BLaER1 treated with 17β-estradiol and CSF1 and Interleukin-3, amounts not matched to agents 10 nM and 100 nM (cell line): Measurements from ENCODE around the gene PELI2.
A peak's percentile ranks its signal among the peaks of the same experiment; 100 is the strongest.

Experiments
- H3K27ac ChIP-seq, 11 experiments: shearing (Covaris generic); formaldehyde crosslinking; 2 replicates each; pipeline ENCODE4 v1.8.1; 2022
- H3K27me3 ChIP-seq, 11 experiments: shearing (Covaris generic); formaldehyde crosslinking; 2 replicates each; pipeline ENCODE4 v1.8.1; 2022
- H3K36me3 ChIP-seq, 11 experiments: shearing (Covaris generic); formaldehyde crosslinking; 2 replicates each; pipeline ENCODE4 v1.8.1; 2022
- H3K4me1 ChIP-seq, 10 experiments: shearing (Covaris generic); formaldehyde crosslinking; 2 replicates each; pipeline ENCODE4 v1.8.1; 2022
- H3K4me2 ChIP-seq, 11 experiments: shearing (Covaris generic); formaldehyde crosslinking; 2 replicates each; pipeline ENCODE4 v1.8.1; 2022
- H3K4me3 ChIP-seq, 10 experiments: shearing (Covaris generic); formaldehyde crosslinking; 2 replicates each; pipeline ENCODE4 v1.8.1; 2022
- H3K9ac ChIP-seq, 11 experiments: shearing (Covaris generic); formaldehyde crosslinking; 2 replicates each; pipeline ENCODE4 v1.8.1; 2022
- H3K9me3 ChIP-seq, 11 experiments: shearing (Covaris generic); formaldehyde crosslinking; replicated peaks in 1 of 11; 2 replicates each; pipeline ENCODE4 v1.8.1; 2022
- H4K20me1 ChIP-seq, 11 experiments: shearing (Covaris generic); formaldehyde crosslinking; 2 replicates each; pipeline ENCODE4 v1.8.1; 2022
- Cebpa-rat ChIP-seq, 11 experiments: shearing (Covaris generic); IDR thresholded peaks; 2 replicates each; pipeline ENCODE4 v1.8.1; 2022

PELI2 gene

DNA sequence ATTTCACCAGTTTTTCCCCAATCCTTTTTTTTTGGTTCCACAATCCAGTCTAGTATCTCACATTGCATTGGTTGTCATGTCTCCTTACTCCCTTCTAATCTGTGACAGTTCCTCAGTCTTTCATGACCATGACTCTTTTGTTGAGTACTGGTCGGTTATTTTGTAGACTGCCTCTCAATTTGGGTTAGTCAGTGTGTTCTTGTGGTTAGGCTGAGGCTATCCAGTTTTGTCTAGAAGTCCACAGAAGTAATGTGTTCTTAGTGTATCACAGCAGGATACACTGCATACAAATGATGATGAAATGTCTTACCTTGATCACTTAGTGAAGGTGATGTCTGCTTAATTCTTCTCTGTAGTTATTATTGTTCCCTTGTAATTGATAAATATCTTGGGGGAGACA lies 24.8 kb downstream of the PELI2 start:
- peaks cover 36 to 68% (median 54%) of the 10 kb centered on the region in 10 experiments for H3K4me1 ChIP-seq
- no peak for TF ChIP-seq Cebpa-rat (IDR thresholded peaks at IDR 0.05)
- H3K36me3 ChIP-seq: peaks cover 0 to 11% (median 0%) of the 10 kb centered on the region in 11 experiments; a peak in 1 of 22 replicates
- H3K27ac ChIP-seq: no peak overlapping the region
- no peaks in the 10 kb centered on the region for H3K27me3 ChIP-seq
- H3K9me3 ChIP-seq: peaks cover 0 to 12% (median 0%) of the 10 kb centered on the region in 11 experiments; a peak in 4 of 22 replicates
- 0 out of 22 replicates have a peak overlapping the region, but pooled peaks of 1 of the 11 experiments have one; percentile 10 for H3K4me2 ChIP-seq
- peaks cover 1 to 96% (median 73%) of the 10 kb centered on the region in 11 experiments; a peak in 20 of 22 replicates for H4K20me1 ChIP-seq
- no peak overlapping the region for H3K4me3 ChIP-seq
- no peak overlapping the region for H3K9ac ChIP-seq

DNA sequence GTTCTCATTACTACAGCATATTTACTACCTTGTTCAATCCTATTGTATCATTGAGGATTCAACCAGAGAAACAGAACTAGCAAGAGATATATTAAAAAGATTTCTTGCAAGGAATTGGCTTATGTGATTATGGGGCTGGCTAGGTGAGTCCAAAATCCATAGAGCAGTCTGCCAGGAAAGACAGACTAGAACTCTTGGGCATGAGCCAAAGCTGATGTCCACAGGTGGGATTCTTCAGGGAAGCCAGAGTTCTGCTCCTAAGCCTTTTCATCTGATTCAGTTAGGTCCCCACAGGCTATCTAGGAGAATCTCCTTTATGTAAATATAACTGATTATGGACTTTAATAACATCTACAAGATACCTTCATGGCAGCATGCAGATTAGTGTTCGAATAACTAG lies 26.0 kb downstream of the PELI2 start:
- H3K4me3 ChIP-seq: no peak overlapping the region
- H3K27ac ChIP-seq: no peak overlapping the region
- peaks cover 7 to 96% (median 76%) of the 10 kb centered on the region in 11 experiments; a peak in 20 of 22 replicates for H4K20me1 ChIP-seq
- H3K27me3 ChIP-seq: no peaks in the 10 kb centered on the region
- no peak for TF ChIP-seq Cebpa-rat (IDR thresholded peaks at IDR 0.05)
- no peak overlapping the region for H3K9ac ChIP-seq
- H3K4me2 ChIP-seq: no peak overlapping the region
- H3K4me1 ChIP-seq: peaks cover 36 to 68% (median 54%) of the 10 kb centered on the region in 10 experiments
- H3K36me3 ChIP-seq: peaks cover 0 to 11% (median 0%) of the 10 kb centered on the region in 11 experiments; a peak in 1 of 22 replicates
- H3K9me3 ChIP-seq: peaks cover 0 to 12% (median 0%) of the 10 kb centered on the region in 11 experiments; a peak in 4 of 22 replicates

GRCh38 chr14:56145181-56145769 lies 27.1 kb downstream of the PELI2 start:
- no peaks in the 10 kb centered on the region for H3K27me3 ChIP-seq
- H3K36me3 ChIP-seq: peaks cover 0 to 11% (median 0%) of the 10 kb centered on the region in 11 experiments; a peak in 1 of 22 replicates
- H3K9me3 ChIP-seq: peaks cover 0 to 12% (median 0%) of the 10 kb centered on the region in 11 experiments; a peak in 4 of 22 replicates
- no peak for TF ChIP-seq Cebpa-rat (IDR thresholded peaks at IDR 0.05)
- H3K27ac ChIP-seq: no peak overlapping the region
- H3K4me1 ChIP-seq: peaks cover 46 to 68% (median 56%) of the 10 kb centered on the region in 10 experiments
- peaks cover 7 to 96% (median 82%) of the 10 kb centered on the region in 11 experiments; a peak in 20 of 22 replicates for H4K20me1 ChIP-seq
- no peak overlapping the region for H3K9ac ChIP-seq
- H3K4me2 ChIP-seq: peak overlapping the region in 5 of 11 experiments; percentile 1 to 84 (median 21); a peak in 4 of 22 replicates
- no peak overlapping the region for H3K4me3 ChIP-seq

- Histone ChIP-seq H3K4me2 (peak overlapping the region in 9 of 11 experiments; percentile 16 to 92 (median 84); a peak in 14 of 22 replicates), H3K4me3 (no peak overlapping the region), H3K9me3 (peaks cover 0 to 8% (median 0%) of the 10 kb centered on the region in 11 experiments; a peak in 4 of 22 replicates), H4K20me1 (peaks cover 7 to 98% (median 79%) of the 10 kb centered on the region in 11 experiments; a peak in 20 of 22 replicates), H3K9ac (no peak overlapping the region), H3K36me3 (peaks cover 0 to 7% (median 0%) of the 10 kb centered on the region in 11 experiments; a peak in 1 of 22 replicates), H3K27me3 (no peaks in the 10 kb centered on the region), H3K27ac (no peak overlapping the region), H3K4me1 (peaks cover 52 to 69% (median 61%) of the 10 kb centered on the region in 10 experiments)
- TF ChIP-seq Cebpa-rat (IDR thresholded peaks at IDR 0.05): no peak
Measured at GRCh38 chr14:56145965-56146364, 27.8 kb downstream of the PELI2 start.

DNA sequence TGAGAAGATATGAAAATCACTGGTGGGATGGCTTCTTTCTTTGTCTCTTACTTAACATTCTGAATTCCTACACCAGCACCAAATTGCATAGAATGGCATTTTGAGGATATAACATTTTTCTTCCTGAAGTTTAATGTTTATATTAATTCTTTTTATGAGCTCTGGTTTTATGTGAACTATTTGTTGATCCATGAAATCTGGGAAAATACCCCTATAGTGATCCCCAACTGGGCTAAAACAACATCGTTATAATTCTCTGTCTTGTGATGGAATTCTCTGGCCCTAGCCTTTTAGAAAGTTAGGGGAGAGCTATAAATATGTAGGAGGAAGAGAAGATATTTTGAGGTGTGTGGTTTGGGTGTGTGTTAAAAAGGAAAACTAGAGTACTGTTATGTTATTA lies 29.2 kb downstream of the PELI2 start:
- H3K36me3 ChIP-seq: peaks cover 0 to 9% (median 0%) of the 10 kb centered on the region in 11 experiments; a peak in 3 of 22 replicates
- H3K27me3 ChIP-seq: no peaks in the 10 kb centered on the region
- H3K4me3 ChIP-seq: peak overlapping the region in 2 of 10 experiments; percentile 0 to 8; a peak in 1 of 20 replicates
- H4K20me1 ChIP-seq: peaks cover 7 to 94% (median 72%) of the 10 kb centered on the region in 11 experiments; a peak in 20 of 22 replicates
- H3K4me1 ChIP-seq: peaks cover 56 to 83% (median 65%) of the 10 kb centered on the region in 10 experiments
- H3K27ac ChIP-seq: peak overlapping the region in 4 of 11 experiments; percentile 1 to 46 (median 38); a peak in 4 of 22 replicates
- peak overlapping the region in 1 of 11 experiments; percentile 55; a peak in 1 of 22 replicates for H3K9ac ChIP-seq
- H3K4me2 ChIP-seq: peak overlapping the region; percentile 73 to 92 (median 84)
- H3K9me3 ChIP-seq: peaks cover 0 to 8% (median 7%) of the 10 kb centered on the region in 11 experiments; a peak in 12 of 22 replicates
- no peak for TF ChIP-seq Cebpa-rat (IDR thresholded peaks at IDR 0.05)

DNA sequence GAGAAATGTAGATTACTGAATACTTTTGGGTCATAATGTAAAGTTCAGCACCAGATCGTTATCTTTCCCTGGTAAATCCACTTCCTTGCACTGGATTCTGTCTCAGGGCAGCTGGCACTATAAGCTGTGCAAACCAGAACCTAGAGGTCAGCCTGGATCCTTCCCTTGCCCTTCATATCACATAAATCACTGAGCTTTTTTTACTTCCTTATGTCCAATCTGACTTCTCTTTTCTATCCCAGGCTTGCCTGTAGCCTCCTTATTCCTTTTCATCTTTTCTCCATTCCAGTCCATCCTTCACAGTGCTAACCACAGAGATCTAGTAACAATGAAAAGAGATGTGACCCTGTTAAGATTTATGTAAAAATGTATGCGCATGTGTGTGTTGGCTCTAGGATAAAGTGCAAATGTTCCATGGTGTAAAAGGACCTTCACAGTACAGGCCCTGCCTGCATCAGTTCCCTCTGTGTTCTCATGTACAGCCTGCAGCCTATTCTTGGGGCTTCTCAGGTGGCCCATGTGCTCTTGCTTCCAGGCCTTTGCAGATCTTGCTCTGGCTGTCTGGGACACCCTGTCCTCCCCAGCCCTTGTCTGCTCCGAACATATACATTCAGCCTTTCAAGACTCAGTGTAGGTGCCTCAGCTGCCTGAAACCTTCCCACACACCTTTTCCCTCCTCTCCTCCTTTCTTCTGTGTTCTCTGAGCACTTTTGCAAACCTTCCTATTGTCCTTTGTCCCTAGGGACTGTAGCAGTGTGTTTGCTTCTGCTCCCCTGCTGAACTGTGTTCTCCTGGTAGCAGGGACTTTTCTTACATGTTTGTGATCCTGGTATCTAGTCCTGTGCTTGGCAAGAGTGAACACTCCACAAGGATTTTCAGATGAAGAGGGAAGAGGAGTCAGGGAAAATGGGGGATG lies 30.0 kb downstream of the PELI2 start:
- peaks cover 2 to 16% (median 14%) of the 10 kb centered on the region in 11 experiments; a peak in 18 of 22 replicates for H3K9me3 ChIP-seq
- H3K36me3 ChIP-seq: peaks cover 0 to 17% (median 0%) of the 10 kb centered on the region in 11 experiments; a peak in 8 of 22 replicates
- H4K20me1 ChIP-seq: peaks cover 7 to 88% (median 66%) of the 10 kb centered on the region in 11 experiments; a peak in 20 of 22 replicates
- H3K27me3 ChIP-seq: no peaks in the 10 kb centered on the region
- H3K4me2 ChIP-seq: peak overlapping the region; percentile 73 to 92 (median 84)
- H3K4me1 ChIP-seq: peaks cover 56 to 79% (median 65%) of the 10 kb centered on the region in 10 experiments
- no peak for TF ChIP-seq Cebpa-rat (IDR thresholded peaks at IDR 0.05)
- H3K27ac ChIP-seq: peak overlapping the region in 9 of 11 experiments; percentile 1 to 47 (median 35); a peak in 16 of 22 replicates
- peak overlapping the region in 4 of 10 experiments; percentile 4 to 24 (median 8); a peak in 5 of 20 replicates for H3K4me3 ChIP-seq
- peak overlapping the region in 9 of 11 experiments; percentile 18 to 56 (median 30); a peak in 15 of 22 replicates for H3K9ac ChIP-seq

DNA sequence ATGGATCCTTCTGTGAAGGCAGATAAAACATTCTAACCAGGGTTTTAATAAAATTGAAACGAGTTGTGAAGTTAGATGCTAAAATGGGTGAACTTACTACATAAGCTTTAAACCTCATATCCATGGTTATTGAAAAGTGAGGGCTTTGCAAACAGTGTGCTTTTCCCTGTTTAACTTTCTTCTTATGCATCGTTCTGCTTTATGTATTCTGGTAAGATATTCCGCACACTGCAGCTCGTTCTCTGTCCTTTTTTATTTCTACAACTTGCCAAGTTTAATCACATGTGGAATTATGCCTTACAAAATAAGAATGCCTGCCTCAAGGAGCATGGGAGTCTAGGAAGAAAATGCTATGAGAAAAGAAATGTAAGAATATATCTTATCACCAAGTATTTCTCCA lies 30.9 kb downstream of the PELI2 start:
- Histone ChIP-seq H3K4me2 (peak overlapping the region; percentile 73 to 92 (median 84)), H3K4me3 (0 out of 20 replicates have a peak overlapping the region, but pooled peaks of 2 of the 10 experiments have one; percentile 4 to 8), H3K27ac (peak overlapping the region in 8 of 11 experiments; percentile 0 to 46 (median 32); a peak in 7 of 22 replicates), H3K9me3 (peaks cover 10 to 24% (median 21%) of the 10 kb centered on the region in 11 experiments), H3K27me3 (no peaks in the 10 kb centered on the region), H4K20me1 (peaks cover 7 to 79% (median 57%) of the 10 kb centered on the region in 11 experiments; a peak in 20 of 22 replicates), H3K9ac (peak overlapping the region in 7 of 11 experiments; percentile 1 to 56 (median 53); a peak in 8 of 22 replicates), H3K36me3 (peaks cover 0 to 21% (median under 1%) of the 10 kb centered on the region in 11 experiments; a peak in 9 of 22 replicates), H3K4me1 (peaks cover 56 to 80% (median 65%) of the 10 kb centered on the region in 10 experiments)
- no peak for TF ChIP-seq Cebpa-rat (IDR thresholded peaks at IDR 0.05)

DNA sequence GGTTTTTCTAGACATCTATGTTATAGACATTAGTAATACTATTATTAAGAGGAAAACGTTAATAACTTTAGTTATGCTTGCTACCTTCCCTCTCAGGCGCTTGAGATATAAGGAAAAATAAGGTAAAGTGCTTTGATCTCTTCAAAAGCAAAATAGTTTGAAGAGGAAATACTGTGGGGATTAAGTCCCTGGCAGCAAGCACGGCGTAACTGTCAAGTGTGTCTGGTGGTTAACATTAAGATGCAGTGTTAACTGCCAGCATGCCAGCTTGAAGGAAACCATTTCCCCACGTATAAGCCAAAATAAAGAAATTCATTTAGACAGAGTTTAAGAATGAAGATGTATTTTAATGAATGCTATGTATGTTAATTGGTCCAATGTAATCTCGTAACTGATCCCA lies 31.8 kb downstream of the PELI2 start:
- Histone ChIP-seq H3K4me1 (peaks cover 53 to 80% (median 65%) of the 10 kb centered on the region in 10 experiments), H3K4me2 (peak overlapping the region; percentile 58 to 92 (median 84)), H3K27me3 (no peaks in the 10 kb centered on the region), H3K9ac (peak overlapping the region in 5 of 11 experiments; percentile 6 to 56 (median 25); a peak in 4 of 22 replicates), H3K4me3 (no peak overlapping the region), H4K20me1 (peaks cover 7 to 70% (median 52%) of the 10 kb centered on the region in 11 experiments; a peak in 20 of 22 replicates), H3K36me3 (peaks cover 0 to 21% (median 6%) of the 10 kb centered on the region in 11 experiments; a peak in 9 of 22 replicates), H3K27ac (peak overlapping the region in 7 of 11 experiments; percentile 0 to 46 (median 14); a peak in 7 of 22 replicates), H3K9me3 (peaks cover 18 to 32% (median 30%) of the 10 kb centered on the region in 11 experiments)
- no peak for TF ChIP-seq Cebpa-rat (IDR thresholded peaks at IDR 0.05)
